ENCODE measurements around the gene NRROS. TPM values are rescaled to one million over a fixed set of nuclear protein-coding genes. Genes with fewer than 3 reads are reported as not detected.
A peak's percentile ranks its signal among the peaks of the same experiment; 100 is the strongest.

The NRROS gene
- total and polyA plus RNA-seq, 10 of the 15 experiments (the other 5 are each of a cell fraction or from before 2014, with no cell fraction given) = 0.35 to 42.2 (median 12.6) TPM

GRCh38 chr3:196643201-196643749, 3.8 kb downstream of the NRROS start (continued):
- TF ChIP-seq, protein P1, sequence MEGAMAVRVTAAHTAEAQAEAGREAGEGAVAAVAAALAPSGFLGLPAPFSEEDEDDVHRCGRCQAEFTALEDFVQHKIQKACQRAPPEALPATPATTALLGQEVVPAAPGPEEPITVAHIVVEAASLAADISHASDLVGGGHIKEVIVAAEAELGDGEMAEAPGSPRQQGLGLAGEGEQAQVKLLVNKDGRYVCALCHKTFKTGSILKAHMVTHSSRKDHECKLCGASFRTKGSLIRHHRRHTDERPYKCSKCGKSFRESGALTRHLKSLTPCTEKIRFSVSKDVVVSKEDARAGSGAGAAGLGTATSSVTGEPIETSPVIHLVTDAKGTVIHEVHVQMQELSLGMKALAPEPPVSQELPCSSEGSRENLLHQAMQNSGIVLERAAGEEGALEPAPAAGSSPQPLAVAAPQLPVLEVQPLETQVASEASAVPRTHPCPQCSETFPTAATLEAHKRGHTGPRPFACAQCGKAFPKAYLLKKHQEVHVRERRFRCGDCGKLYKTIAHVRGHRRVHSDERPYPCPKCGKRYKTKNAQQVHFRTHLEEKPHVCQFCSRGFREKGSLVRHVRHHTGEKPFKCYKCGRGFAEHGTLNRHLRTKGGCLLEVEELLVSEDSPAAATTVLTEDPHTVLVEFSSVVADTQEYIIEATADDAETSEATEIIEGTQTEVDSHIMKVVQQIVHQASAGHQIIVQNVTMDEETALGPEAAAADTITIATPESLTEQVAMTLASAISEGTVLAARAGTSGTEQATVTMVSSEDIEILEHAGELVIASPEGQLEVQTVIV (IDR thresholded peaks at IDR 0.05; ENCODE audit: borderline replicate concordance, partially characterized antibody) = no peak
- no peak for TF ChIP-seq HDAC6 (IDR thresholded peaks at IDR 0.05; ENCODE audit: unreplicated experiment)
- peak; percentile 60; the same call in 1 of the 2 replicates for TF ChIP-seq TAF1 (IDR thresholded peaks at IDR 0.05; ENCODE audit: borderline replicate concordance, low read depth, low read length)
- TF ChIP-seq ZNF207 (IDR thresholded peaks at IDR 0.05; ENCODE audit: borderline replicate concordance) = peak; percentile 44; the same call in 1 of the 2 replicates
- no peak for TF ChIP-seq RUNX3 (IDR thresholded peaks at IDR 0.05; ENCODE audit: low read length)
- TF ChIP-seq KDM1A (IDR thresholded peaks at IDR 0.05; ENCODE audit: borderline replicate concordance) = no peak
- TF ChIP-seq, protein P2, sequence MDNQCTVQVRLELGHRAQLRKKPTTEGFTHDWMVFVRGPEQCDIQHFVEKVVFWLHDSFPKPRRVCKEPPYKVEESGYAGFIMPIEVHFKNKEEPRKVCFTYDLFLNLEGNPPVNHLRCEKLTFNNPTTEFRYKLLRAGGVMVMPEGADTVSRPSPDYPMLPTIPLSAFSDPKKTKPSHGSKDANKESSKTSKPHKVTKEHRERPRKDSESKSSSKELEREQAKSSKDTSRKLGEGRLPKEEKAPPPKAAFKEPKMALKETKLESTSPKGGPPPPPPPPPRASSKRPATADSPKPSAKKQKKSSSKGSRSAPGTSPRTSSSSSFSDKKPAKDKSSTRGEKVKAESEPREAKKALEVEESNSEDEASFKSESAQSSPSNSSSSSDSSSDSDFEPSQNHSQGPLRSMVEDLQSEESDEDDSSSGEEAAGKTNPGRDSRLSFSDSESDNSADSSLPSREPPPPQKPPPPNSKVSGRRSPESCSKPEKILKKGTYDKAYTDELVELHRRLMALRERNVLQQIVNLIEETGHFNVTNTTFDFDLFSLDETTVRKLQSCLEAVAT (IDR thresholded peaks at IDR 0.05) = peak; percentile 99
- TF ChIP-seq POLR2AphosphoS2 (IDR thresholded peaks at IDR 0.05; ENCODE audit: low read depth, low read length) = peak; percentile 71; the same call in 1 of the 2 replicates
- TF ChIP-seq IKZF2 (IDR thresholded peaks at IDR 0.05) = peak; percentile 98 to 99
- peak; percentile 86 for TF ChIP-seq POLR2AphosphoS5 (IDR thresholded peaks at IDR 0.05; ENCODE audit: low read length)
- TF ChIP-seq ATF2 (IDR thresholded peaks at IDR 0.05; ENCODE audit: low read length) = no peak
- TF ChIP-seq, protein P3, sequence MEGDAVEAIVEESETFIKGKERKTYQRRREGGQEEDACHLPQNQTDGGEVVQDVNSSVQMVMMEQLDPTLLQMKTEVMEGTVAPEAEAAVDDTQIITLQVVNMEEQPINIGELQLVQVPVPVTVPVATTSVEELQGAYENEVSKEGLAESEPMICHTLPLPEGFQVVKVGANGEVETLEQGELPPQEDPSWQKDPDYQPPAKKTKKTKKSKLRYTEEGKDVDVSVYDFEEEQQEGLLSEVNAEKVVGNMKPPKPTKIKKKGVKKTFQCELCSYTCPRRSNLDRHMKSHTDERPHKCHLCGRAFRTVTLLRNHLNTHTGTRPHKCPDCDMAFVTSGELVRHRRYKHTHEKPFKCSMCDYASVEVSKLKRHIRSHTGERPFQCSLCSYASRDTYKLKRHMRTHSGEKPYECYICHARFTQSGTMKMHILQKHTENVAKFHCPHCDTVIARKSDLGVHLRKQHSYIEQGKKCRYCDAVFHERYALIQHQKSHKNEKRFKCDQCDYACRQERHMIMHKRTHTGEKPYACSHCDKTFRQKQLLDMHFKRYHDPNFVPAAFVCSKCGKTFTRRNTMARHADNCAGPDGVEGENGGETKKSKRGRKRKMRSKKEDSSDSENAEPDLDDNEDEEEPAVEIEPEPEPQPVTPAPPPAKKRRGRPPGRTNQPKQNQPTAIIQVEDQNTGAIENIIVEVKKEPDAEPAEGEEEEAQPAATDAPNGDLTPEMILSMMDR (IDR thresholded peaks at IDR 0.05 in 2 of 3, conservative IDR thresholded peaks at IDR 0.05 in 1 of 3; ENCODE audit: control insufficient read depth in 2 of 3, extremely low read depth in 1 of 3, insufficient read depth in 1 of 3, low read depth in 3 of 3, low read length in 3 of 3) = no peak
- TF ChIP-seq WRNIP1 (IDR thresholded peaks at IDR 0.05; ENCODE audit: borderline replicate concordance, low read depth, low read length) = no peak
- no peak for TF ChIP-seq NR2C2 (IDR thresholded peaks at IDR 0.05; ENCODE audit: borderline replicate concordance, control insufficient read depth, insufficient read length, low read depth)
- TF ChIP-seq, protein P4, sequence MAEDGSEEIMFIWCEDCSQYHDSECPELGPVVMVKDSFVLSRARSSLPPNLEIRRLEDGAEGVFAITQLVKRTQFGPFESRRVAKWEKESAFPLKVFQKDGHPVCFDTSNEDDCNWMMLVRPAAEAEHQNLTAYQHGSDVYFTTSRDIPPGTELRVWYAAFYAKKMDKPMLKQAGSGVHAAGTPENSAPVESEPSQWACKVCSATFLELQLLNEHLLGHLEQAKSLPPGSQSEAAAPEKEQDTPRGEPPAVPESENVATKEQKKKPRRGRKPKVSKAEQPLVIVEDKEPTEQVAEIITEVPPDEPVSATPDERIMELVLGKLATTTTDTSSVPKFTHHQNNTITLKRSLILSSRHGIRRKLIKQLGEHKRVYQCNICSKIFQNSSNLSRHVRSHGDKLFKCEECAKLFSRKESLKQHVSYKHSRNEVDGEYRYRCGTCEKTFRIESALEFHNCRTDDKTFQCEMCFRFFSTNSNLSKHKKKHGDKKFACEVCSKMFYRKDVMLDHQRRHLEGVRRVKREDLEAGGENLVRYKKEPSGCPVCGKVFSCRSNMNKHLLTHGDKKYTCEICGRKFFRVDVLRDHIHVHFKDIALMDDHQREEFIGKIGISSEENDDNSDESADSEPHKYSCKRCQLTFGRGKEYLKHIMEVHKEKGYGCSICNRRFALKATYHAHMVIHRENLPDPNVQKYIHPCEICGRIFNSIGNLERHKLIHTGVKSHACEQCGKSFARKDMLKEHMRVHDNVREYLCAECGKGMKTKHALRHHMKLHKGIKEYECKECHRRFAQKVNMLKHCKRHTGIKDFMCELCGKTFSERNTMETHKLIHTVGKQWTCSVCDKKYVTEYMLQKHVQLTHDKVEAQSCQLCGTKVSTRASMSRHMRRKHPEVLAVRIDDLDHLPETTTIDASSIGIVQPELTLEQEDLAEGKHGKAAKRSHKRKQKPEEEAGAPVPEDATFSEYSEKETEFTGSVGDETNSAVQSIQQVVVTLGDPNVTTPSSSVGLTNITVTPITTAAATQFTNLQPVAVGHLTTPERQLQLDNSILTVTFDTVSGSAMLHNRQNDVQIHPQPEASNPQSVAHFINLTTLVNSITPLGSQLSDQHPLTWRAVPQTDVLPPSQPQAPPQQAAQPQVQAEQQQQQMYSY (CRISPR knock-in tag; IDR thresholded peaks at IDR 0.05) = no peak
- TF ChIP-seq PBX3 (IDR thresholded peaks at IDR 0.05; ENCODE audit: insufficient replicate concordance, low read depth, low read length) = no peak

Data from GM12878 (cell line).